ENCODE measurements around the gene CTDSPL. TPM values are rescaled to one million over a fixed set of nuclear protein-coding genes. Genes with fewer than 3 reads are reported as not detected.

CTDSPL gene
- total and polyA plus RNA-seq, 10 of the 15 experiments (the other 5 are each of a cell fraction or from before 2014, with no cell fraction given): 0.05 to 0.51 (median 0.18) TPM; not detected in 6

- Histone ChIP-seq H2AFZ (ENCODE audit: control insufficient read depth, low read depth, low read length) (no peak overlapping the region), H3K27me3 (replicated peaks in 1 of 2; ENCODE audit: control insufficient read depth in 2 of 2, insufficient read depth in 2 of 2, low read length in 1 of 2) (no peaks in the 10 kb centered on the region), H3K9ac (ENCODE audit: control insufficient read depth, insufficient read depth, low read length) (no peak overlapping the region), H4K20me1 (ENCODE audit: control insufficient read depth, insufficient read depth) (no peaks in the 10 kb centered on the region), H3K79me2 (ENCODE audit: control insufficient read depth, insufficient read depth, low read length) (no peaks in the 10 kb centered on the region), H3K4me3 (no peak overlapping the region), H3K9me3 (replicated peaks; ENCODE audit: control insufficient read depth, insufficient read depth, low read length) (no peaks in the 10 kb centered on the region), H3K27ac (ENCODE audit: control insufficient read depth, insufficient read depth) (no peak overlapping the region), H3K4me2 (ENCODE audit: control insufficient read depth, insufficient read depth) (no peak overlapping the region), H3K4me1 (ENCODE audit: control insufficient read depth, insufficient read depth, low read length) (no peaks in the 10 kb centered on the region; the same call in 1 of the 2 replicates), H3K36me3 (ENCODE audit: control insufficient read depth in 2 of 2, insufficient read depth in 2 of 2, low read length in 1 of 2) (peaks cover 0 to 3% of the 10 kb centered on the region in 2 experiments; a peak in 2 of 4 replicates)
- no peak for TF ChIP-seq BCL3 (IDR thresholded peaks at IDR 0.05; ENCODE audit: borderline replicate concordance, insufficient read depth, low read depth, low read length, poor library complexity, severe bottlenecking)
- no peak for TF ChIP-seq MXI1 (IDR thresholded peaks at IDR 0.05; ENCODE audit: low read depth, low read length)
- TF ChIP-seq HDGF (IDR thresholded peaks at IDR 0.05): no peak
- TF ChIP-seq, protein P1, sequence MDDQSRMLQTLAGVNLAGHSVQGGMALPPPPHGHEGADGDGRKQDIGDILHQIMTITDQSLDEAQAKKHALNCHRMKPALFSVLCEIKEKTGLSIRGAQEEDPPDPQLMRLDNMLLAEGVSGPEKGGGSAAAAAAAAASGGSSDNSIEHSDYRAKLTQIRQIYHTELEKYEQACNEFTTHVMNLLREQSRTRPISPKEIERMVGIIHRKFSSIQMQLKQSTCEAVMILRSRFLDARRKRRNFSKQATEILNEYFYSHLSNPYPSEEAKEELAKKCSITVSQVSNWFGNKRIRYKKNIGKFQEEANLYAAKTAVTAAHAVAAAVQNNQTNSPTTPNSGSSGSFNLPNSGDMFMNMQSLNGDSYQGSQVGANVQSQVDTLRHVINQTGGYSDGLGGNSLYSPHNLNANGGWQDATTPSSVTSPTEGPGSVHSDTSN (IDR thresholded peaks at IDR 0.05; ENCODE audit: insufficient replicate concordance, low read depth, low read length): no peak
- TF ChIP-seq CEBPB (IDR thresholded peaks at IDR 0.05; ENCODE audit: borderline replicate concordance in 1 of 2, low read depth in 2 of 2, low read length in 2 of 2): no peak
- TF ChIP-seq CREB1 (IDR thresholded peaks at IDR 0.05; ENCODE audit: low read depth): no peak
- no peak for TF ChIP-seq MLLT1 (IDR thresholded peaks at IDR 0.05)
- DNase-seq (ENCODE audit: low read depth, low spot score) (no peak), FAIRE-seq (no peak), ATAC-seq (no peak)
- ChIA-PET RAD21 (ENCODE audit: unreplicated experiment) (interaction anchor here (0.7 kb wide), 1 partner anchor 19 kb away, joined by 3 read pairs; no protein-coding TSS in a partner anchor), SMC1A (ENCODE audit: uncharacterized antibody, unreplicated experiment) (interaction anchor here (0.7 to 1.2 kb wide), 2 partner anchors 11 to 30 kb away, joined by 3 to 7 read pairs; no protein-coding TSS in a partner anchor), POLR2A (no interaction called here), CTCF (interaction anchor here (0.5 to 1.9 kb wide), 10 partner anchors 18 to 196 kb away, joined by 3 to 18 read pairs (median 4); no protein-coding TSS in a partner anchor)
- in situ Hi-C loops (cut with MboI) (no loop called here), intact Hi-C loops (cut with micrococcal nuclease; ENCODE audit: unreplicated experiment) (loop anchor here (1.0 kb wide), 3 partner anchors 30 to 476 kb away; no protein-coding TSS in a partner anchor)
- WGBS (ENCODE audit: insufficient coverage, insufficient replicate concordance, low lambda C conversion rate, missing lambda C conversion rate): 87% methylated on average over 10 of the region's 11 CpGs
- no TSS peak for BruUV-seq (replicated peaks)
Observed at GRCh38 chr3:38003817-38004414, 142.2 kb downstream of the CTDSPL start.

All from GM12878 (cell line).